ENCODE data around the gene B3GALNT2.

- TF ChIP-seq CTCF (IDR thresholded peaks at IDR 0.05): no peak
- TF ChIP-seq POLR2A (IDR thresholded peaks at IDR 0.05): no peak
Observed at GRCh38 chr1:235450433-235450832, 53.8 kb downstream of the B3GALNT2 start.
